Measurements from ENCODE around the gene PTBP3. TPM values are rescaled to one million over a fixed set of nuclear protein-coding genes. Genes with fewer than 3 reads are reported as not detected.
A peak's percentile ranks its signal among the peaks of the same experiment; 100 is the strongest.
"Not testable (repeated sequence)": the region's sequence is repeated elsewhere in the genome, so short reads cannot be mapped to it uniquely, and the experiment has no call there.

PTBP3 gene
- total and polyA plus RNA-seq, 2 of the 4 experiments (the other 2 are of a cell fraction), result 8.6 to 15.6 TPM

DNA sequence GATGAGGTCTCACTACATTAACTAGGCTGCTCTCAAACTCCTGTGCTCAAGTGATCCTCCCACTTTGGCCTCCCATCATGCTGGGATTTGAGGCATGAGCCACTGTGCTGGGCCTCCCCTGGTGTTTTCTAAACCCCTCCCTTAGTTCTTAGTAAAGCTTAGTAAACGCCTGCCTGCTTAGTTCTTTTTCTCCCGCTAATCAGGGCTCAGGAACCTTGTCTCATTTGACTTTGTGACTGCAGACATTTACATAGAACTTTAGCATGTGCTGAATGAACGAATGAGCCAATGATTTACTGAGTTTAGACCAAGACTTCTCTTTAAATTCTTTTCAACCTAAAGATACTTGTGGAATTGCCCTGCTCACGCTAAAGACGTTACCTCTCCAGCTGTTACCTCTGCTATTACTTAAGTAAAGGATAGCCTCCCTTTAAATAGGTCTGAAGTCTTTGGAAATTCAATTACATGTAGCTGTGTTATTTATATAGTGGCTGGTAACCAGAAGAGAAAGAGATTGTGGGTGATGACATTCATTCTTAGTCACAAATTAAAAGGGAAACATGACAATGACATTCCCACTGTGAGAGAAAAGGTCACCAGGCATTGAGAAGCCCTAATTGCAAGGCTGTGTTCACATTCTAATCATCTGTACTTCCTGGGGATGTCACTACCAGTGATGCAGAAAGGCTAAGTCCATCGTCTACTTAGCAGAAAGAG is 139.7 kb downstream of the PTBP3 start:
- CTCF ChIA-PET, result interaction anchor here (1.2 kb wide), 1 partner anchor 13 kb away, joined by 3 read pairs; no protein-coding TSS in a partner anchor
- no TSS peak for BruUV-seq (replicated peaks)

DNA sequence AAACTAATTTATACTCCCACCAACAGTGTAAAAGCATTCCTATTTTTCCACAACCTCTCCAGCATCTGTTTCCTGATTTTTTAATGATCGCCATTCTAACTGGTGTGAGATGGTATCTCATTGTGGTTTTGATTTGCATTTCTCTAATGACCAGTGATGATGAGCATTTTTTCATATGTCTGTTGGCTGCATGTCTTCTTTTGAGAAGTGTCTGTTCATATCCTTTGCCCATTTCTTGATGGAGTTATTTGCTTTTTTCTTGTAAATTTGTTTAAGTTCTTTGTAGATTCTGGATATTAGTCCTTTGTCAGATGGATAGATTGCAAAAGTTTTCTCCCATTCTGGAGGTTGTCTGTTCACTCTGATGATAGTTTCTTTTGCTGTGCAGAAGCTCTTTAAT is 143.1 kb downstream of the PTBP3 start:
- WGBS, 2 experiments (ENCODE audit: extremely low coverage in 2 of 2, insufficient read length in 1 of 2), result no CpG with 5 or more reads among the region's 1 CpG
- H3K27ac ChIP-seq (ENCODE audit: insufficient read depth, low read length); ATAC-seq (ENCODE audit: low read depth); H4K8ac ChIP-seq (ENCODE audit: low read depth in 2 of 2, low read length in 2 of 2); H3K56ac ChIP-seq (ENCODE audit: extremely low read depth, insufficient read depth, low read length); H2AFZ ChIP-seq (replicated peaks; ENCODE audit: low read length, poor library complexity); H3K4me3 ChIP-seq (ENCODE audit: insufficient read depth, low read depth, low read length); H2BK20ac ChIP-seq (ENCODE audit: low read depth, low read length); H2BK15ac ChIP-seq (ENCODE audit: low read depth, low read length); CTCF ChIA-PET; DNase-seq; H2BK120ac ChIP-seq (ENCODE audit: low read depth, low read length); H3K18ac ChIP-seq (ENCODE audit: low read depth, low read length); H2BK5ac ChIP-seq (ENCODE audit: low read depth, low read length, poor library complexity, severe bottlenecking); intact Hi-C loops (cut with micrococcal nuclease); H3K9ac ChIP-seq (ENCODE audit: low read depth, low read length); H3K79me1 ChIP-seq (ENCODE audit: low read depth in 1 of 2, low read length in 2 of 2); H4K91ac ChIP-seq (ENCODE audit: insufficient read depth, low read depth, low read length); POLR2A ChIA-PET (ENCODE audit: unreplicated experiment); BruUV-seq (replicated peaks); H3K4me2 ChIP-seq (ENCODE audit: low read depth, low read length); H3K9me3 ChIP-seq (ENCODE audit: control insufficient read depth, insufficient read depth, low read length); H3K23ac ChIP-seq (ENCODE audit: low read depth, low read length); H3K36me3 ChIP-seq (ENCODE audit: control insufficient read depth, insufficient read depth, low read length); H2AK9ac ChIP-seq (replicated peaks; ENCODE audit: low read depth, low read length, poor library complexity); H3K4ac ChIP-seq (ENCODE audit: low read depth, low read length); H3K14ac ChIP-seq (replicated peaks; ENCODE audit: low read depth, low read length); H2AK5ac ChIP-seq (ENCODE audit: low read depth, low read length); H4K5ac ChIP-seq (ENCODE audit: low read depth, low read length); dilution Hi-C loops (cut with HindIII; ENCODE audit: low sequenced_read_pairs, unreplicated experiment); H3K9me1 ChIP-seq (ENCODE audit: insufficient read depth, low read length); H3K4me1 ChIP-seq (ENCODE audit: control insufficient read depth, insufficient read depth, low read length); in situ Hi-C loops (cut with MboI; ENCODE audit: low sequenced_read_pairs); H3K27me3 ChIP-seq (ENCODE audit: control insufficient read depth, insufficient read depth, low read length); H4K20me1 ChIP-seq (ENCODE audit: insufficient read depth, low read length): not testable (repeated sequence)

More for the DNA sequence above, 139.7 kb downstream of the PTBP3 start:
- Histone ChIP-seq H2BK5ac (ENCODE audit: low read depth, low read length, poor library complexity, severe bottlenecking) (no peak overlapping the region), H3K18ac (ENCODE audit: low read depth, low read length) (no peak overlapping the region), H3K4me2 (ENCODE audit: low read depth, low read length) (no peak overlapping the region), H3K4me3 (ENCODE audit: insufficient read depth, low read depth, low read length) (no peak overlapping the region), H4K8ac (ENCODE audit: low read depth in 2 of 2, low read length in 2 of 2) (no peak overlapping the region), H2BK20ac (ENCODE audit: low read depth, low read length) (no peak overlapping the region), H2AK9ac (replicated peaks; ENCODE audit: low read depth, low read length, poor library complexity) (no peak overlapping the region), H3K56ac (ENCODE audit: extremely low read depth, insufficient read depth, low read length) (no peak overlapping the region), H3K79me1 (ENCODE audit: low read depth in 1 of 2, low read length in 2 of 2) (no peaks in the 10 kb centered on the region), H3K4ac (ENCODE audit: low read depth, low read length) (no peak overlapping the region), H2BK120ac (ENCODE audit: low read depth, low read length) (no peak overlapping the region), H3K27me3 (ENCODE audit: control insufficient read depth, insufficient read depth, low read length) (no peaks in the 10 kb centered on the region), H3K27ac (ENCODE audit: insufficient read depth, low read length) (no peak overlapping the region), H2AFZ (replicated peaks; ENCODE audit: low read length, poor library complexity) (no peak overlapping the region), H4K91ac (ENCODE audit: insufficient read depth, low read depth, low read length) (no peak overlapping the region), H3K9ac (ENCODE audit: low read depth, low read length) (no peak overlapping the region), H2AK5ac (ENCODE audit: low read depth, low read length) (peak overlapping the region; percentile 3; the same call in 1 of the 2 replicates), H3K9me3 (ENCODE audit: control insufficient read depth, insufficient read depth, low read length) (no peaks in the 10 kb centered on the region), H3K23ac (ENCODE audit: low read depth, low read length) (0 out of 2 replicates have a peak overlapping the region, but pooled peaks have one; percentile 8), H3K36me3 (ENCODE audit: control insufficient read depth, insufficient read depth, low read length) (no peaks in the 10 kb centered on the region), H4K20me1 (ENCODE audit: insufficient read depth, low read length) (no peaks in the 10 kb centered on the region), H2BK15ac (ENCODE audit: low read depth, low read length) (no peak overlapping the region), H3K4me1 (ENCODE audit: control insufficient read depth, insufficient read depth, low read length) (peaks cover 4% of the 10 kb centered on the region), H3K14ac (replicated peaks; ENCODE audit: low read depth, low read length) (peak overlapping the region; percentile 22; the same call in 1 of the 2 replicates), H4K5ac (ENCODE audit: low read depth, low read length) (no peak overlapping the region), H3K9me1 (ENCODE audit: insufficient read depth, low read length) (no peaks in the 10 kb centered on the region; the same call in 1 of the 2 replicates)
- in situ Hi-C loops (cut with MboI; ENCODE audit: low sequenced_read_pairs), result no loop called here
- TF ChIP-seq NFE2L2 (IDR thresholded peaks at IDR 0.05; ENCODE audit: low read depth, low read length) (no peak), SMC3 (IDR thresholded peaks at IDR 0.05; ENCODE audit: low read depth, low read length) (no peak), POLR2A (IDR thresholded peaks at IDR 0.05; ENCODE audit: low read depth, low read length) (no peak), RCOR1 (IDR thresholded peaks at IDR 0.05; ENCODE audit: insufficient replicate concordance, low read length) (no peak), CHD1 (IDR thresholded peaks at IDR 0.05; ENCODE audit: low read depth, low read length) (no peak)
- TF ChIP-seq, protein P1, sequence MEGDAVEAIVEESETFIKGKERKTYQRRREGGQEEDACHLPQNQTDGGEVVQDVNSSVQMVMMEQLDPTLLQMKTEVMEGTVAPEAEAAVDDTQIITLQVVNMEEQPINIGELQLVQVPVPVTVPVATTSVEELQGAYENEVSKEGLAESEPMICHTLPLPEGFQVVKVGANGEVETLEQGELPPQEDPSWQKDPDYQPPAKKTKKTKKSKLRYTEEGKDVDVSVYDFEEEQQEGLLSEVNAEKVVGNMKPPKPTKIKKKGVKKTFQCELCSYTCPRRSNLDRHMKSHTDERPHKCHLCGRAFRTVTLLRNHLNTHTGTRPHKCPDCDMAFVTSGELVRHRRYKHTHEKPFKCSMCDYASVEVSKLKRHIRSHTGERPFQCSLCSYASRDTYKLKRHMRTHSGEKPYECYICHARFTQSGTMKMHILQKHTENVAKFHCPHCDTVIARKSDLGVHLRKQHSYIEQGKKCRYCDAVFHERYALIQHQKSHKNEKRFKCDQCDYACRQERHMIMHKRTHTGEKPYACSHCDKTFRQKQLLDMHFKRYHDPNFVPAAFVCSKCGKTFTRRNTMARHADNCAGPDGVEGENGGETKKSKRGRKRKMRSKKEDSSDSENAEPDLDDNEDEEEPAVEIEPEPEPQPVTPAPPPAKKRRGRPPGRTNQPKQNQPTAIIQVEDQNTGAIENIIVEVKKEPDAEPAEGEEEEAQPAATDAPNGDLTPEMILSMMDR (conservative IDR thresholded peaks at IDR 0.05; ENCODE audit: low read depth, low read length), result no peak
- POLR2A ChIA-PET (ENCODE audit: unreplicated experiment), result no interaction called here
- dilution Hi-C loops (cut with HindIII; ENCODE audit: low sequenced_read_pairs, unreplicated experiment), result no loop called here
- intact Hi-C loops (cut with micrococcal nuclease), result no loop called here
- 82% methylated on average over 3 of the region's 6 CpGs; no CpG with 5 or more reads in 1 of the 2 experiments for WGBS, 2 experiments (ENCODE audit: extremely low coverage in 2 of 2, insufficient read length in 1 of 2)
- ATAC-seq (ENCODE audit: low read depth) (no peak), DNase-seq (no peak)

Measured in IMR-90 (cell line).